Gastroesophageal sphincter (tissue), 3 donors: ENCODE measurements around the gene KATNIP.

Experiments used
- CTCF ChIP-seq, 4 experiments: fragments of 200-600 bp in 2 of 4; fragments of 450-650 bp in 2 of 4; sonication (generic) in 1 of 4; IDR thresholded peaks; one replicate each; pipeline ENCODE4 v1.5.1; 2017 to 2019; ENCODE audit warnings: antibody characterized with exemption in 4 of 4, mild to moderate bottlenecking in 2 of 4, moderate library complexity in 2 of 4
- EP300 ChIP-seq: sonication (generic); formaldehyde crosslinking; IDR thresholded peaks from one replicate; pipeline ENCODE4 v1.6.1; 2017; ENCODE audit warnings: antibody characterized with exemption, mild to moderate bottlenecking

GRCh38 chr16:27503662-27504061 lies 46.3 kb upstream of the KATNIP start:
- no peak for TF ChIP-seq CTCF (IDR thresholded peaks at IDR 0.05)
- TF ChIP-seq EP300, result no peak
